Measurements from ENCODE around the gene AOPEP. TPM values are rescaled to one million over a fixed set of nuclear protein-coding genes. Genes with fewer than 3 reads are reported as not detected.

The AOPEP gene
- total RNA-seq, 1 experiment from 2014 or later: 15.0 TPM

GRCh38 chr9:95009459-95009858, 283.0 kb downstream of the AOPEP start:
- Histone ChIP-seq H4K91ac (ENCODE audit: insufficient read length, low read depth, low read length) (no peak overlapping the region), H3K4me1 (ENCODE audit: insufficient read depth, low read length) (no peaks in the 10 kb centered on the region), H4K20me1 (ENCODE audit: control insufficient read depth, insufficient read depth, insufficient read length) (no peaks in the 10 kb centered on the region), H3K18ac (ENCODE audit: insufficient read length, low read depth, low read length) (no peak overlapping the region), H4K8ac (replicated peaks; ENCODE audit: insufficient read length, low read depth, low read length) (no peak overlapping the region), H3K9me3 (ENCODE audit: control insufficient read depth, low read depth, low read length) (no peaks in the 10 kb centered on the region), H3K27me3 (ENCODE audit: insufficient read depth, low read length) (no peaks in the 10 kb centered on the region; the same call in 1 of the 2 replicates), H2BK120ac (ENCODE audit: low read depth, low read length, poor library complexity, severe bottlenecking) (no peak overlapping the region), H3T11ph (ENCODE audit: low read length) (no peak overlapping the region), H2AK5ac (ENCODE audit: insufficient read length, low read length) (no peak overlapping the region), H3K4me2 (ENCODE audit: insufficient read depth, insufficient read length, low read length) (no peak overlapping the region), H3K23me2 (ENCODE audit: insufficient read length, low read depth, low read length, poor library complexity, severe bottlenecking) (no peaks in the 10 kb centered on the region), H2BK12ac (ENCODE audit: insufficient read length, low read depth, low read length) (no peak overlapping the region), H3K14ac (ENCODE audit: insufficient read depth, low read length) (no peak overlapping the region), H2BK20ac (ENCODE audit: low read depth, low read length, poor library complexity, severe bottlenecking) (no peak overlapping the region), H3K27ac (ENCODE audit: insufficient read length, low read depth, low read length) (no peak overlapping the region), H2BK15ac (ENCODE audit: low read depth, low read length) (no peak overlapping the region), H3K4ac (ENCODE audit: low read depth, low read length) (no peak overlapping the region), H2BK5ac (ENCODE audit: insufficient read length, low read length) (no peak overlapping the region), H2AFZ (ENCODE audit: low read length) (no peak overlapping the region), H3K9ac (ENCODE audit: extremely low read depth, insufficient read length, low read length) (no peak overlapping the region), H3K23ac (ENCODE audit: insufficient read length, low read depth, low read length) (no peak overlapping the region), H3K79me1 (ENCODE audit: insufficient read depth, low read depth, low read length, poor library complexity, severe bottlenecking) (no peaks in the 10 kb centered on the region), H4K5ac (ENCODE audit: insufficient read length, low read depth, low read length) (no peak overlapping the region), H3K79me2 (ENCODE audit: insufficient read depth, low read length) (no peaks in the 10 kb centered on the region), H3K56ac (ENCODE audit: insufficient read length, low read depth, low read length) (no peak overlapping the region)
- H3K9me3 Mint-ChIP-seq: no peaks in the 10 kb centered on the region
- H3K36me3 Mint-ChIP-seq (ENCODE audit: insufficient read depth in 1 of 3, low read depth in 3 of 3): no peaks in the 10 kb centered on the region; a peak in 2 of 7 replicates
- TF ChIP-seq CTCF (conservative IDR thresholded peaks at IDR 0.05): no peak
- WGBS (ENCODE audit: extremely low coverage, insufficient read length, low lambda C conversion rate): no CpG with 5 or more reads among the region's 5 CpGs
- H3K27ac Mint-ChIP-seq: no peak overlapping the region
- H3K27me3 Mint-ChIP-seq (ENCODE audit: low read depth): peaks cover 22% of the 10 kb centered on the region
- DNase-seq: no peak
- H3K4me1 Mint-ChIP-seq: peaks cover 2 to 5% of the 10 kb centered on the region in 2 experiments; a peak in 3 of 4 replicates
- H3K4me3 Mint-ChIP-seq: no peak overlapping the region
